Measurements from ENCODE around the gene PIAS4.

The PIAS4 gene

DNA sequence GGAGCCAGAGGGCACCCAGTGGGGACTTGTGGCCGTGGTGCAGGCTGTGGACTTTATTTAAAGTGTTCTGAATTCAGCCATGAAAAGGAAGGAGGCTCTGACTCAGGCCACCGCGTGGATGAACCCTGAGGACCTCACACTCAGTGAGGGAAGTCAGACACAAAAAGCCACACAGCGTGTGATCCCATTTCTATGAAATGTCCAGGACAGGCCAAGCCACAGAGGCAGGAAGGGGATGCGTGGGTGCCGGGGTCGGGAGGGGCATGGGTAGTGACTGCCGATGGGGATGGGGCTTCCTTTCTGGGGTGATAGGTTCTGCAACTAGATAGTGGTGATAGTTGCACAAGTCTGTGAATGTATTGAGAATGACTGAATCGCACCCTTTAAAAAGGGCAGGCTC, 67.8 kb downstream of the PIAS4 start:
- no peak for DNase-seq (ENCODE audit: low read depth, low spot score)
- CTCF ChIA-PET, result no interaction called here
- POLR2A ChIA-PET, result no interaction called here

GRCh38 chr19:4077007-4077374, 69.5 kb downstream of the PIAS4 start:
- POLR2A ChIA-PET, result interaction anchor here (0.7 kb wide), 2 partner anchors 15 to 92 kb away, joined by 3 to 5 read pairs; partner anchors contain the start of gene EEF2
- DNase-seq (ENCODE audit: low read depth, low spot score), result no peak
- TF ChIP-seq, protein P1, sequence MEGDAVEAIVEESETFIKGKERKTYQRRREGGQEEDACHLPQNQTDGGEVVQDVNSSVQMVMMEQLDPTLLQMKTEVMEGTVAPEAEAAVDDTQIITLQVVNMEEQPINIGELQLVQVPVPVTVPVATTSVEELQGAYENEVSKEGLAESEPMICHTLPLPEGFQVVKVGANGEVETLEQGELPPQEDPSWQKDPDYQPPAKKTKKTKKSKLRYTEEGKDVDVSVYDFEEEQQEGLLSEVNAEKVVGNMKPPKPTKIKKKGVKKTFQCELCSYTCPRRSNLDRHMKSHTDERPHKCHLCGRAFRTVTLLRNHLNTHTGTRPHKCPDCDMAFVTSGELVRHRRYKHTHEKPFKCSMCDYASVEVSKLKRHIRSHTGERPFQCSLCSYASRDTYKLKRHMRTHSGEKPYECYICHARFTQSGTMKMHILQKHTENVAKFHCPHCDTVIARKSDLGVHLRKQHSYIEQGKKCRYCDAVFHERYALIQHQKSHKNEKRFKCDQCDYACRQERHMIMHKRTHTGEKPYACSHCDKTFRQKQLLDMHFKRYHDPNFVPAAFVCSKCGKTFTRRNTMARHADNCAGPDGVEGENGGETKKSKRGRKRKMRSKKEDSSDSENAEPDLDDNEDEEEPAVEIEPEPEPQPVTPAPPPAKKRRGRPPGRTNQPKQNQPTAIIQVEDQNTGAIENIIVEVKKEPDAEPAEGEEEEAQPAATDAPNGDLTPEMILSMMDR (IDR thresholded peaks at IDR 0.05; ENCODE audit: insufficient read depth, low read length, missing control alignments), result no peak
- H3K4me3 ChIP-seq (ENCODE audit: low read depth, low read length), result no peak overlapping the region
- CTCF ChIA-PET, result interaction anchor here (1.2 to 1.3 kb wide), 2 partner anchors 63 to 89 kb away, joined by 4 to 5 read pairs; no protein-coding TSS in a partner anchor

More for the DNA sequence above, 67.8 kb downstream of the PIAS4 start:
- H3K4me3 ChIP-seq (ENCODE audit: low read depth, low read length), result no peak overlapping the region
- TF ChIP-seq, protein P1 (IDR thresholded peaks at IDR 0.05; ENCODE audit: insufficient read depth, low read length, missing control alignments), result no peak

DNA sequence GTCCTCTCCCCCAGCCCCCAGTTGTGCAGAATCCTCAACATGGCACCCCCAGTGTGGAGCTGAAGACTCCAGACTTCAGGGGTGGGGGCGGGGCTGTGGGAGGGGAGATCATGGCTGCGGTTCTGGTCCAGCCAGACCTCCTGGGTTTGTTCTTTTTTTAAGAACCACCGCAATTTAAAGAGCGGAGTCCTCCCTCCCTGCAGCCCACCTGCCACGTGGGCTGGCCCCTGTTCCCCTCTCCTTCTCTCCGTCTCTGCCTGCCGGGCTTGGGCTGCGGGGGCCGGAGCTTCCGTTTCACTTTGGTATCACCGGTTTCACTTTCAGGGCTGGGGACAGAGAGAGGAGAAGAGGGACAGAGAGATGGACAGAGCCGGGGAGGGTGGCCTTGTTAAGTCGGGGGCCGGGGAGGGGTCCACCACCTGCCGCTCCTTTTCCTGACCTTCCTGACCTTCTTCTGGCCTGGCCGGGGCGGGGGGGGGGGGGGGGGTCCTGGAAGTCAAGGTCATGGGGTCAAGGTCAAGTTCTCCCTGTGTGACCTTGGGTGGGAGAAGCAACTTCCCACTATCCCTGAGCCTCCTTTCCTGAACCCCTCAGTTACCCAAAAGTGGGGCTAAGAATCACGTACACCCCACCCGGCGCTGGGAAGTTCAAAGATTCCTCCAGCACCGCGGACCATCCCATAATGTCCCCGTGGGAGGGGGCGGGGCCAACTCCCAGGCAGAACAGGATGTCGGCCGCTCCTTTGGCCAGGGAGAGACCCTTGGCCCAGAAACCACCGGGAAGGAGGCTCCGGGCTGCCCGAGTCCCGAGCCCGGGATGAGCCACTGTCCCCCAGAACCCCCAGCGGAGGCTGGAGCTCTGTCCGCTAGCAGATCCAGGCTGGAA, 70.5 kb downstream of the PIAS4 start:
- H3K4me3 ChIP-seq (ENCODE audit: low read depth, low read length), result peak overlapping the region; percentile 46
- POLR2A ChIA-PET, result no interaction called here
- CTCF ChIA-PET, result interaction anchor here (1.3 to 1.4 kb wide), 2 partner anchors 12 to 62 kb away, joined by 3 to 4 read pairs; partner anchors contain the start of gene ZBTB7A
- DNase-seq (ENCODE audit: low read depth, low spot score), result no peak
- TF ChIP-seq, protein P1 (IDR thresholded peaks at IDR 0.05; ENCODE audit: insufficient read depth, low read length, missing control alignments), result no peak

GRCh38 chr19:4080473-4080872, 72.9 kb downstream of the PIAS4 start:
- ChIA-PET POLR2A (no interaction called here), CTCF (interaction anchor here (1.0 kb wide), 1 partner anchor 9 kb away, joined by 5 read pairs; no protein-coding TSS in a partner anchor)
- DNase-seq (ENCODE audit: low read depth, low spot score), result no peak
- no peak overlapping the region for H3K4me3 ChIP-seq (ENCODE audit: low read depth, low read length)
- TF ChIP-seq, protein P1 (IDR thresholded peaks at IDR 0.05; ENCODE audit: insufficient read depth, low read length, missing control alignments), result no peak

- POLR2A ChIA-PET, result no interaction called here
- no peak overlapping the region for H3K4me3 ChIP-seq (ENCODE audit: low read depth, low read length)
- no peak for DNase-seq (ENCODE audit: low read depth, low spot score)
- CTCF ChIA-PET, result no interaction called here
- TF ChIP-seq, protein P1 (IDR thresholded peaks at IDR 0.05; ENCODE audit: insufficient read depth, low read length, missing control alignments), result no peak
Observed at GRCh38 chr19:4081441-4082129, 74.0 kb downstream of the PIAS4 start.

- POLR2A ChIA-PET, result no interaction called here
- no peak for DNase-seq (ENCODE audit: low read depth, low spot score)
- TF ChIP-seq, protein P1 (IDR thresholded peaks at IDR 0.05; ENCODE audit: insufficient read depth, low read length, missing control alignments), result no peak
- no peak overlapping the region for H3K4me3 ChIP-seq (ENCODE audit: low read depth, low read length)
- CTCF ChIA-PET, result no interaction called here
Observed at GRCh38 chr19:4082172-4082571, 74.6 kb downstream of the PIAS4 start.
